Activated CD4-positive, alpha-beta T cell treated with anti-CD3 and anti-CD28 coated beads for 4 hours (primary cell): ENCODE results near the gene ISY1.
"Not testable (repeated sequence)": the region's sequence is repeated elsewhere in the genome, so short reads cannot be mapped to it uniquely, and the experiment has no call there.

Experiments used
- DNase-seq, 2 donors: peaks; one replicate each; pipeline ENCODE4 v3.0.0-alpha.2; 2020

ISY1 gene

DNA sequence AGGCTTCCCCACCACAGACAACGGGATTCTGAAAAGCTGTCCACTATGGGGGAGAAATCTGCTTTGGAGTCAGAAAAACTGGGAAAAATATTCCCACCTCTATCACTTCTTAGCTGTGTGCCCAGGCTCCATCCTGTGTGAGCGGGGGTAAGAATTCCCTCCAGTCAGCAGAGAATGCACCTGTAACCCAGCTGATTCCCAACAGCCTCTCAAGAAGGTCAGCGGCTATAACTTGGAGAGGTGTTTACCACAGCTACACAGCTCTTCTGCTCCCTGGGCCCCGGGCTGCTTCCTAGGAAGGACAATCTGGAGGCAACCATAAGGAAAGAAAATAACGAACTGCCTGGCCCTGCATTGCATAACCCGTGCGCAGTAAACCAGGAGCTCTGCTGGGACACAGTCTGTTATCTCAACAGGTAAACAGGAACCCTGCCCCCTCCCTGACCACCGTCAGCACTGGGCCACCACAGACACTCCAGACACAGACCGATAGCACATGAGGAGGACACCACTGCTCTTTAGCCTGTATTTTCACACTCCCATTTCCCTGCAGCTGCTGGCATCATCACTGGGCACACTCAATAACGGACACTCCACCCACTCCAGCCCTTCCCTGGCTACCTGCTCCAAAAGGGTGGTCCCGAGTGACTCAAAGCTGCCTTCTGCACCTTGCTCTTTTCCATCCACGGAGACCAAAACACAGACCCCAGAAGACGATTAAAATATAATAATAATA, 41.3 kb downstream of the ISY1 start:
- no peak for DNase-seq

DNA sequence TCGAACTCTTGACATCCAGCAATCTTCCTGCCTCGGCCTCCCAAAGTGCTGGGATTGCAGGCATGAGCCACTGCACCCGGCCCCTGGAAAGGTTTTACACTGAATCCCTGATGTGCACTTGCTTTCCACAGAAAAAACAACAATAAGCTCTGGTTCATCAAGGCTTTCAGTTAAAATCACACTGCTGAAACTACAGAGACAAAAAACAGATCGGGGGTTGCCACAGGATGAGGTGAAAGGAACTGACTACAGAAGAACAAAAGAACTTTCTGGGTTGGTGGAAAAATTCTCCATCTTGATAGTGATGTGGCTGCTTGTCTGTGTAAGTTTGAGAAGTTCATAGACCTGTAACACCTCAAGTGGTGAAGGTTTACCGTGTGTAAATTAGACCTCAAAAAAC, 42.1 kb downstream of the ISY1 start:
- DNase-seq, result peak; percentile 45 to 48

DNA sequence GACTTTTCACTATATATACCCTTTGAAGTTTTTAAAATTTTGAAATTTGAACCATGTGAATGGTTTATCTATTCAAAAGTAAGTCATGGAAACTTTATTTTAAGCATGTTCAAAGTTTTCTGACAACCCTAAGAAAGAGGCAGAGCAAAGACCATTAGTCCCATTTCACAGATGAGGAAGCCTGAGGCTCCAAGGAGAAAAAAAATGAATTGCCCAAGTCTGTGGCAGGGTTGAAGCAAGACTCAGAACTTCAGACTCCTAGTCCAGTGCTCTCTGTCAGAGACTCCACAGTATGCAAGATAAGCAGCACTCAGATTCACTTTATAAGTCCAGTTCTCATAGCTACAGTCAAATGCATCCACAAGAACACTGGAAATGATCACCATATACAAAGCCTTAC, 43.7 kb downstream of the ISY1 start:
- DNase-seq, result no peak

DNA sequence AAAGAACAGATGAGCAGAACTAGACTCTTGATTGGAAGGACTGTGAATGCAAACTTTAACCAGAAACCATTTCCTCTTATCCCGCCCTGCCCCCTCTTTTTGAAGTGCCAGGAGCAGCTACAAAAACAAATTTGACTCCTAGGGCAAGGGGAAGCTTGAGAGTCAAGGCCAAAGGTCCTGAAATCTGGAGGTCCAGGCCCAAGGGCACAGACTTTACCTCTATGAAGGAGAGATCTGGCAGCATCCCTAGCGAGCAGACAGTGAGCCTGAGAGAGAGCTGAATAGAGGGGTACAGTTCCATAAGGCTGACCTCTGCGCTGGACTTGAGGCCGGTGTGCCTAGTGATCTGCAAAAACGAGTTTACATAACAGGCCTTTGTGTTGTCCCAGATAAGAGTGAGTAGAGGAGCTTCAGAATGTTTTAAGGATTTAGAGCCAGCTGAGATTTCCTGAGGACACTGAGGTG, 44.3 kb downstream of the ISY1 start:
- DNase-seq, result peak in 1 of 2 donors; percentile 9

DNA sequence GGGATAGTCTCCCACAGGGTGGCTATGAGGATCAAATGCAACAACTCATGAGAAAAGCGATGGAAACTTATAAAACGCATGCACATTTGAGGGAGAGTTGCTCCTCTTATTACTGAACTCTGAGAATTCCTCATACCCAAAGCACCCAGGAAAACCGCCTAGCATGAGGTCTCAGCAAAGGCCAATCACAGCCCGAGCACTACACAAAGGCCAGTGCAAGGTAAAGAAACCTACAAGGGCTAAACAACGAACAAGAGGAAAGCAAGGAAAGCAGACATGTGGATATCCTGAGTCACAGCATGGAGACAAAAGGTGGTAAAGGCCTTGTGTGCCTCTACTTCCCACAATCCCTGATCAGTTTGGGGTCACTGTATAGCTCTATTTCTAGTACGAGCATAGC, 46.4 kb downstream of the ISY1 start:
- no peak for DNase-seq

DNA sequence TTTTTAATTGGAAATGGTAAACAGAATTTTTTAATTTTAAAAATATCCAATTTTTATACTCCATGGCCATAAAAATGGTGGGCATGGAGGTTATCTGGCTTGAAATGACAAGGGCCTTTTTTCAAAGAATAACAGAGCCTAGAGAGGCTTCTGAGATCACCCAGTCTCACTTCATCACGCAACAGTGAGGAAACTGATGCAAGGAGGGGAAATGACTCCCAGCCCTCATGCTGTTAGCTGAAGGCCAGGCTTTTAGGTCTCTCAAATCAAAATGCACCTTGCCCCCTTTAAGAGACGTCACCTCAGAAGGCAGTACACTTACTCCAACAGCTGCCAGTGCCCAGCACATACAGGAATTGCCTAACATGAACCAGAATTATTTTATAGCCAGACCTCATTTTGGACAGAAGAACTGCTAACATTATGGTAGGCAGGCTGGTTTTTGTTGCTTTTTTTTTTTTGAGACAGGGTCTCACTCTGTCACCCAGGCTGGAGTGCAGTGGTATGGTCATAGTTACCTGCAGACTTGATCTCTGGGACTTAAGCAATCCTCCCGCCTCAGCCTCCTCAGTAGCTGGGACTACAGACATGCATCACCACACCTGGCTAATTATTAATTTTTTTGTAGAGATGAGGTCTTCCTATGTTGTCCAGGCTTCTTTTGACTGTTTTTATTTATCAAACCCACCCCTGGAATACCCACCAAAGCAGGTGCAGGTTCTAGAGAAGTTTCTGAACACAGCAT, 48.4 kb downstream of the ISY1 start:
- no peak for DNase-seq

DNA sequence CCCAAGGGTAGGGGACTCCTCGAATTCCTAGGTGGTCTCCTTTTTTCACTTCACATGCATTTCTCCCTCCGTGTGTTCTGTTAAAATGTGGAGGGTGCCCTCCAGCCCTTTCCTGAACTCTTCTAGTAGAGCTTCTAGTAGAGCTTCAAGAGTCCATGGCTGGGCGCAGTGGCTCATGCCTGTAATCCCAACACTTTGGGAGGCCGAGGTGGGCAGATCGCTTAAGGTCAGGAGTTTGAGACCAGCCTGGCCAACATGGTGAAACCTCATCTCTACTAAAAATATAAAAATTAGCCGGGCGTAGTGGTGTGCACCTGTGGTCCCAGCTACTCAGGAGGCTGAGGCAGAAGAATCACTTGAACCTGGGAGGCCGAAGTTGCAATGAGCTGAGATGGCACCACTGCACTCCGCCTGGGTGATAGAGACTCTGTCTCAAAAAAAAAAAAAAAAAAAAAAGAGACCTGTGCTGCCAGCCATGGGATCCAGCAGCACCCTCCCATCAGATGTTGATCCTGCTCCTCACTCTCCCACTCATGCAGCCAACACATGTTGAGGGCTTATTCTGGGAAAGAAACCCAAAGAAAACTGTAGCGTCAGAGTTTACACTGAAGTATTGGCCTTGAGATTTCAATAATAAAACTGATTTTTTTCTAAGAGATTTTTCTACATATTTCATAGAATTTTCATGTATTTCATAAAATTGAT, 49.6 kb downstream of the ISY1 start:
- not testable (repeated sequence) for DNase-seq

DNA sequence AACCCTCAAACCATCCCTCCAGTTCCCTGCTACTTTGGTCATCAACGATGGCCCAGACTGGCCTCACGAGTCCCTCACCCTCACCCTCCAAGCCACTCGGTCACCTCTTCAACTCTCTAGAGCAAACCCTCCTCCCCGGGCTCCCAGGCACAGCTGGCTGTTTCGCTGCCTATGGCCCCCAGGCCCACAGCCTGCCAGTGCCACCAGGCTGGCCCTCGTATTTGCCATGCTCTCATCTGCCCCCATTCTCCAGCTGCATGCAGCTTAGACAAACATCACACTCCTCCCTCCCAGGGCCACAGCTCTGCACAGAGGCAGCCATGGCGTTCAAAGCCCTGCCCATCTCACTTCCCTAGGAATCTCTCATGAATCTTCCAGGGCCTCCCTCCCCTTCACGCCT, 53.1 kb downstream of the ISY1 start:
- DNase-seq, result no peak

DNA sequence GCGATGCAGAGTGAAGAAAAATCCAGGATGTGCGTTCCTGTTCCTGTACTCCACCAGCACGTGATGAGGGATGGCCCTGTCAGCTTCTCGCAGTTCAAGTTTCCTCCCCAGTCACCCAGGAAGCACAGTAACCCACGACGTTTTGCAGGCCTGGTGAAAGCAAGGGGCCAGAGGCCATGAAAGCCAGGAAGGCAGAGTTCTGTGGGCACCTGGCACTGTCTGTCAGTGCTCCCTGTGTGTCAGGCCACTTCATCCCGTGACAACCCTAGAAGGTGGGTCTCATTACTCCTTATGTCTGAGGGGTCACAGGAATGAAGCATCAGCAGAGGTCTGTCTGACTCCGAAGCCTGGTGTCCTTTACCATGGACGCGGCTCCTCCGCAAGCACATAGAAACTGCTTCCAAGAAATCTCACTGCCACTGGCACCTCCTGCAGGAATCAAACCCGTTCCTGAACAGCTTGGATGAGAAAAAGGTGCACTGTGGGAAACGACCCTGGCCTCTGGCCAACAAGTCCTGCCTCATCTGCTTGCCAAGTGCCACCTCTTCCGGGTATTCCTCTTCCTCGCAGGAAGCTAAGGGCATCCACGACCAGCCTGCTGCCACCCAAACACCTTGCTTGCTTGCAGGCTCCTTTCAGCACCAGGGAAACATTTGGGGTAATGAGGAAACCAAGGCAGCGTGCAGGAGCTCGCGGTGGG, 53.8 kb downstream of the ISY1 start:
- DNase-seq, result no peak

DNA sequence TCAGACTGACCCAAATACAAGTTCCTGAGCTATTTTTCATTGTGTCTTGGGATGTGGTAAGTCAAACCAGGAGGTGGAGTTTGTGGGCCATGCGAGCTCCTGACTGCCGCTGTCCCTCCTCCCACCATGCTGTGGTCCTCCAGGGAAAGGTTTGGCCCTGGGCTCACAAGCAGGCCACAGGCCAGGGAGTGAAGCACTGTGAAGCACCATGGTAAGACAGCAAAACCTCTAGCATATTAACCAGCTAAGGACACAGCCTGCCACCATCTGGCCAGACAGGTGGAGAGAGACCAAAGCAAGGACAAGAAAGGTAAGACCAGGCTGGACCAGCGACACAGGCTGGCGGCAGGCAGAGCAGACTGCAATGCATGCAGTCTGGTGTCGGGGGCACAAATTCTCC, 54.5 kb downstream of the ISY1 start:
- no peak for DNase-seq

DNA sequence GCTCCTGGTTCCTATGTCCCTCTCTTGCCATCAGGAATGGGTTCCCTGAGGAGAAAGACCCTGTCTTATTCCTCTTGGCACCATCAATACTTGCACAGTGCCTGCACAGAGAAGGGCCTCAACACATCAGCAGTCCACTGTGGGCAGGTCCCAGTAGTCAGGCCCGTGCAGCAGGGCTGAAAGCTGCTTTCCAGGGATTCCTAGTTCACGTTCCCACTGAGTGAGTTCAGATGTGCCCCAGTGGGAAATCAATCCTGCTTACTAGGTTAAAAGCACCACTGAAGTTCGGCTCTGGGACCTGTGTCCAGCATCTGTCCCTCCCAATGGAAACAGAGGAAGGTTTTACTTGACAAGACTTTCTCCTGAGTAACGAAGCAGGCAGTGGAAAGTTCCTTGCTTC, 55.0 kb downstream of the ISY1 start:
- DNase-seq, result no peak

DNA sequence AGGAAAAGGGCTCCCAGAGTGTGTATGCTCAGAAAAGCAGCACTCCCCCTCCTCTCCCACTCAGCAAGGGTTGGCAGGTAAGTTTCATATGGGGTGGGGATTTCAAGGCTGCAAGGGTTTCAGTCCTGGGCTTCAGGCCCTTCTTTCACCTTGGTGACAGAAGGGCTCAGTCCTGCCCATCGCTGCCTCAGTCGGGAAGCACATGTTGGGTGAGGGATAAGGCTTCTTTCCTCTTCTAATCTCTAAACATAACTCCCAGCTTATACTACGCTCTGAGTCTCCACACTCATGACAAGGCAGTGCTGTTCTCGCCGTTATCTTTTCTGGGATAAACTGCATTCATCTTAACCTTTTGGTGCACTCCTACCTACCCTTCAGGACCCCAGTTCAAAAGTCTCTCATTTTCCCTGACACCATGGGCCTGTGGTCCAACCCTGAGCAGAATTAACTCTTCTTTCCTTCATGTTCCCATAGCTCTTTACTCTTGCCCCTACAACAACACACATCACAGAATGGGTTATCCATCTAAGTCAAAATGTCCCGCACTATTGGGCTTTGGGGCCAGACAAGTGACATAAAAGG, 56.3 kb downstream of the ISY1 start:
- no peak for DNase-seq

DNA sequence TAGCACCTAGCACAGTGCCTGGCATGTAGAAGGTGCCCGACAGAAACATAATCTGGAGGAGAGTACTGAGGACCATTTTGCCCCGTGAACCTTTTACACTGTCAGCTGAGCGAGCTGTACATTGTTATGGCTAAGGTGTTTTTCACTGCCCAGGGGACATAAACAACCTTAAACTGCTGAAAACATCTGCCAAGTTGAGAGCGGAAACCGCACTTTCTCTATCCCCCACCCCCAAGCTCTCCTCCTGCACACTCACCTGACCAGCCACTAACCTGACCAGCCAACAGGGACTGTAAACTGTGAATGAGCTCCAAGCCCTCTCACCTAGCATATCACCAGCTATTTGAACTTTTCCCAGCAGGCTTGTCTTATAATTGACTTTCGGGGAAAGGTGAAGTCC, 56.8 kb downstream of the ISY1 start:
- no peak for DNase-seq

DNA sequence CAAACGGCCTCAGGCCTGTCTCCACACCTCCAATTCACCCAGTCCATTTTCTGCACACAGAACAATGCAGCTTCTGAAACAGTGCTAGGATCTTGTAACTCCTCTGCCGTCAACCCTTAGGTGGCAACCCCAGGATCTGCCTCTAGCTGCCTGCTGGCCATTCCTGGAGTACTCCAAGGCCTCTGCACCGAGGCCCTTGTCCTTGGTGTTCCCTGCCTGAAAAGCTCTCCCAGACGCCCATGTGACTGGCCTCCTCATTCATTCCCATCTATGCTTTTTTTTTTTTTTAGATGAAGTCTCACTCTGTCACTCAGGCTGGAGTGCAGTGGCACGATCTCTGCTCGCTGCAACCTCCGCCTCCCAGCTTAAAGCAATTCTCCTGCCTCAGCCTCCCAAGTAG, 57.6 kb downstream of the ISY1 start:
- DNase-seq, result no peak

DNA sequence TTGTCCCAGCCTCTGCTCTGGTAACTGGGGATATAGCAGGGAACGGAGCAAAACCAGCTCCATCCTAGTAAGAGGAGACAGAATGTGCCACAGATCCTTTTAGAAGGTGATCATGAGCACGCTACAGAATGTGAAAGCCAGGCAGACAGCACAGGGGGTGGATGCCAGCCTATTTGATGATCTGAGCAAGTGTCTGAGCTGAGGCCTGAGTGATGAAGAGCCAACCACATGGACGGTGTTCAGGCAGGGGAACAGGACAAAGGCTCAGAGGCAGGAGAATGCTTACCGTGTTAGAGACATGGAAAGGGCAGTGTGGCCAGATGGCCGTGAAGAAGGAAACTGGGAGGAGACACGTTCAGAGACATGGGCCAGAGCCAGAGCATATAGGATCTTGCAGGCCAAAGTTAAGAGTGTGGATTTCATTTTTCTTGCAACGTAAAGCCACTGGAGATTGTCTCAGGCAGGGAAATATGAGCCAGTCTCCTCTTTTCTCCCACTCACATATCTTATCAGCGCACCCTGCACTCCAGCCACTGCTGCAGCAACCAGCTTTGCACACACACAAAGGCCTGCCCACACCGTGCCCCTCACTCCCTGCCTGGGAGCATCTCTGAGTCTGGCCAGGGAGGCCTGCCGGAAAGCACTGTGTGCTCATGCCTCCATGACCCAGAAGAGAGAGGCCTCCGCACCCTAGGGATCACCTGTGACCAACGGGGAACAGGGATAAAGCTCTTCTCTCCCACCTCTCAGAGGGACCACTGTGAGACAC, 59.3 kb downstream of the ISY1 start:
- no peak for DNase-seq

DNA sequence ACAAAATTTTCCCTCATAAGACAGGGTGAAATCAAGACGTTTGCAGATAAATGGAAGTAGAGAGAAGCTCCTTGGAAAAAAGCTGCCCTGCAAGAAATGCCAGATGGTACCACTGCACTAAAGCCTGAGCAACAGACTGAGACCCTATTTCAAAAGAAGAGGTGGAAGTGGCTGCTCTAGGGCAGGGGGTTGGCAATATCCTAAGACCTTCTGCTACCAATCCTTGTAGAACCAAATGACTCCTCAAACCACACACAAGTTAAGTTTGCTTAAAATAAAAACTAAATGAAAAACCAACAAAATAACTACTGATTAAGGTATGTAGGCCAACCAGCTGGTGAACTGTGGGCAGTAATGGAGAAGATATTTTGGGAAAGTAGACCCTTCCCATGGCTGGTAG, 60.6 kb downstream of the ISY1 start:
- no peak for DNase-seq

DNA sequence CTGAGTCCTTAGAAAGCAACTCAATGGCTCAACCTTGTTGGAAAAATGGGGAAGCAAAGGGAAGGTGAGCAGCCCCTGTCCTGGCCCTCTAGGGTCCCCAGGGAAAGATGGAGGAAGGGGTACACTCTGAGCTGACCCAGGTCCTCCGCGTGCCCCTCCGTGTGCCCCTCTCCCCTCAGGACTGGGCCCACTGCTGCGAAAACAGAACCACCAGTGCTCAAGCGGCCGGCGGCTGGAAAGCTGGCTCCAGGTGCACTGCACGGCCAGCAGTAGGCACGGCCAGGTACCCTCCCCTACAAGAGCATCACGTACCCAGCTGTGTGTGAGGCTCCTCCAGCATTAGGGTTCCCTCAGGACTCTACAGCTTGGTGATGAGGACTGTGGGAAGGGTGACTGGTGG, 65.6 kb downstream of the ISY1 start:
- DNase-seq, result no peak

DNA sequence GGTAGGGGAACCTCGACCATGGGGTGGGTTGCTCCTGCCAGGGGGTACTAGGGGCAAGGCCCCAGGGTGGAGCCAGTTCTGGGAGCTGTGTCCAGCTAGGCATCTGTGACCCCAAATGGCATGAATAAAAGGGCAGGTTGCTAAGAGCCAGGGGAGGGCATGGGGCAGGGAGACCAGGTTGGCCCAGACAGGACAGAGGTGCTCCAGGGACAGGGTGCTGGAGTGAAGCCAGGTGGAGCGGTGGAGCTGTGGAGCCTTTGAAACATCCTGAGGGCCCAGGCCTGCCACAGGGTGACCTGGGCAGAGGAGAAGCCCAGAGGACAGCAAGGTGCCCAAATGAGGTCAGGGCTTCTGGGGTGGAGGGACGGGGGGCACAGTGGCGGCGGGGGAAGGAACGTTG, 72.6 kb downstream of the ISY1 start:
- not testable (repeated sequence) for DNase-seq

DNA sequence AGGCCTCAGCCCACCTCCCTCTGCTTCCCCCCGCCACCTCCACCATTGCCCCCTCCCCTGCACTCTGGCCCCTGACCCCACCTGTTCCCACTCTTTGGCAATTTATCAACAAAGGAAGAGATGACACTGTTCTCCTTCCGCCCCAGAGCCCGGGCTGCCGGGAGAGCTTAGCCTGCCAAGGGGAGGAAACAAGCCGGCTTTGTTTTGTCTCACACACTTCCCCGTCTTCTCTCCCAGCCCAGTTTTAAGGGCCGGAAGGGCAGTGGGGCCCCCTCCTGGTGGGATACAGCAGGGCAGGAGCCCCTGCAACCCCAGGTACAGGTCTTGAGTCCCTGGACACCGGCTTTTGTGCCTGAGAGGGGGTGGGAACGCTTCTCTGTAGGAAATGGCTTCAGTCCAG, 73.0 kb downstream of the ISY1 start:
- peak in 1 of 2 donors; percentile 12 for DNase-seq

DNA sequence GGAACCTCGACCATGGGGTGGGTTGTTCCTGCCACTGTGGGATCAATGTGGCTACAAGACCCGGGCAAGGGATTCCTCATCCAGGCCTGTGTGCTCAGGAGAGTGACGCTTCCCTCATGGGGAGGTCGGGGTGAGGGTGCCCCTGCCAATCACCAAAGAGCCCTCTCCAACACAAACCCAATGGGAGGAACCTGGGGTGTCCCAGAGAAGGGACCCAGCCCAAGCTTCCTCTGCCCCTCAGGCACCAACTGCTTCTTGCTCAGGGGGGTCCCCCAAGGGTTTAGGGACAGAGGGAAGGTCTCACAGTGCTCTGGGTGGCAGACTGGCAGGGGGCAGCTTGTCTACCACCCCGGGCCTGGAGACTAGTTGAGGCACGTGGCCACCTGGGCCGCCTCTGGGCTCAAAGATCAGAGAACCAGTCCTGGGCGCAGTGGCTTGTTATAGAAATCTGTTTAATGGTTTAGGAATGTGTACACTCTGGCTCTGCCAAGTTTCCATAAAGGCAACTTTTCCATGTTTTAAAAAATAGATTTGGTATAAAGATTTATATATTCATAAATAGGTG, 73.6 kb downstream of the ISY1 start:
- no peak for DNase-seq

DNA sequence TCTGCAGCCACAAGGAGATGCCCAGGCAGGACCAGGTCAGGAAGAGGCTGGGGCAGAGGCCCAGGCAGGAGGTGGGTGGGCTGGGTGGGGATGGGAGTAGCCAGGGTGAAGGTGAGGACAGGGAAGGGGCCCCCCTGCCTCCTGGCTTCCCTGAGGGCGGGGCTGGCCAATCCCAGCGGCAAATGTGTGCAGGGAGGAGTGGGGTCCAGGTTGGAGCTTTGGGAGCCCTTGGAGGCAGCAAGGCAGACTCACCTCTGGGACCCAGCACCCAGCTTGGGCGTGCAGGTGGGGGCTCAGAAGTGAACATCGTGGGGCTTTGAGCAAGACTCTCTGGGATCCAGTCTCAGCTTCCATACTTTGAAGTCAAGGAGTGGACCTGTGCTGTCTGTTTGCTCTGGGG, 75.0 kb downstream of the ISY1 start:
- DNase-seq, result no peak
